ENCODE results near the gene HAP1. TPM values are rescaled to one million over a fixed set of nuclear protein-coding genes. Genes with fewer than 3 reads are reported as not detected.

Gene HAP1, protein sequence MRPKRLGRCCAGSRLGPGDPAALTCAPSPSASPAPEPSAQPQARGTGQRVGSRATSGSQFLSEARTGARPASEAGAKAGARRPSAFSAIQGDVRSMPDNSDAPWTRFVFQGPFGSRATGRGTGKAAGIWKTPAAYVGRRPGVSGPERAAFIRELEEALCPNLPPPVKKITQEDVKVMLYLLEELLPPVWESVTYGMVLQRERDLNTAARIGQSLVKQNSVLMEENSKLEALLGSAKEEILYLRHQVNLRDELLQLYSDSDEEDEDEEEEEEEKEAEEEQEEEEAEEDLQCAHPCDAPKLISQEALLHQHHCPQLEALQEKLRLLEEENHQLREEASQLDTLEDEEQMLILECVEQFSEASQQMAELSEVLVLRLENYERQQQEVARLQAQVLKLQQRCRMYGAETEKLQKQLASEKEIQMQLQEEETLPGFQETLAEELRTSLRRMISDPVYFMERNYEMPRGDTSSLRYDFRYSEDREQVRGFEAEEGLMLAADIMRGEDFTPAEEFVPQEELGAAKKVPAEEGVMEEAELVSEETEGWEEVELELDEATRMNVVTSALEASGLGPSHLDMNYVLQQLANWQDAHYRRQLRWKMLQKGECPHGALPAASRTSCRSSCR
- under 0.01 and 0.17 TPM in 2 replicates for total RNA-seq

DNA sequence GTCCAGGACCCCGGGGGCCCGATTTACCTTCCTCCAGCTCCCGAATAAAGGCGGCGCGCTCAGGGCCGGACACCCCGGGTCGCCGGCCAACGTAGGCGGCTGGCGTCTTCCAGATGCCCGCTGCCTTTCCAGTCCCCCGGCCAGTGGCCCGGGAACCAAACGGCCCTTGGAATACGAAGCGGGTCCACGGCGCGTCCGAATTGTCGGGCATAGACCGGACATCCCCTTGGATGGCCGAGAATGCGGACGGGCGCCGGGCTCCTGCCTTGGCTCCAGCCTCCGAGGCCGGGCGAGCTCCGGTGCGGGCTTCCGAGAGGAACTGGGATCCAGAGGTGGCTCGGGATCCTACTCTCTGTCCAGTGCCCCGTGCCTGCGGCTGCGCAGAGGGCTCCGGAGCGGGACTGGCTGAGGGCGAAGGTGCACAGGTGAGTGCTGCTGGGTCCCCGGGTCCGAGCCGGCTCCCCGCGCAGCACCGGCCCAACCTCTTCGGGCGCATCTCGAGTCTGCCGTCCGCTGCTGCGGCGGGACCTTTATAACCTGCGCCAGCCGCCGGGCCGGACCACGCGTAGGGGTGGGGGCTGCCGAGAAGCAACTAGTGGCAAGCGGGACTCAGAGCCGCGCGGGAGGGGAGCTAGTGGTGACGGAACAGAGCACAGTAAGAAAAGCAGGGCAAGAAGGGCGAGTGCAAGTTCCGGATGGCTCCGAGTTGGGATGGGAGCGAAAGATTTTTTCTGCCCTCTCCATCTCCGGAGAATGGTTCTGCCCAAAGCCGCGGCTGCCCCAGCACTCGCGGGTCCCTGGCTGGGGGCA is at the start of gene HAP1:
HAP1 (minus strand) TSS at position 505 of the 810 bp plus-strand sequence; CDS start at position 496, 9 bp downstream.

DNA sequence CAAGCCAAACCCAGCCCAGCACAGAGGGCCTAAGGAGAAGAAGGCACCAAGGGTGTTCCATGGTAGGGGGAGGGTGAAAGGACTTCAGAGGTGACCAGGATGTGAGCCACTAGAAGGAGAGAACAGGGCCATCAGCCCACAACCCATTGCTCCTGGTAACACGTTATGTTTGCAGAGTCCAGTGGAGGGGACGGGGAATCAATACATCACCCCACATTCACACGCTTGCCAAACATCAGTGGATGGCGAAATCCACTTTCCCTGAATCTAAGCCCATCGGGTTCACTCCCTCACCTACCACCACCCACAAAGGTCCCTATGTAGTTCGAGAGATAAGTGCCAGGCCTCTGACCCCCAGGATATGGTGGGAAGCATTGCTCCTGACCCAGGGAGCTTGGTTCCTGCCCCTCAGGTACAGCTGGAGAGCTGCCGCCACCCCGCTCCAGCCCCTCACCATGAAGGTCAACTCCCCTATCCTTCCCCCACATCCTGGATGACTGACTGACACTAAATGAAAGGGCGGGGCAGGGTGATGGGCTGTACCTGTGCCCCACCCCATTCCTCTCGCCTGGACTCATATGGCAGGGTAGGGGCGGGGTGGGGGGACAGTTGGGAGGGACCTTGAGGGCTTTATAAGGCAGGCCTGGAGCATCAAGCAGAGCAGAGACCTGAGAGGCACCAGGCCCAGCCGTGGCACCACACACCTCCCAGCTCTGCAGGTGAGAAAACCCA is 22.6 kb downstream of the HAP1 start, which contains the start of gene GAST:
GAST (plus strand) TSS at position 663 of the 732 bp plus-strand sequence. CDS start 3,106 bp downstream, outside the sequence.

DNA sequence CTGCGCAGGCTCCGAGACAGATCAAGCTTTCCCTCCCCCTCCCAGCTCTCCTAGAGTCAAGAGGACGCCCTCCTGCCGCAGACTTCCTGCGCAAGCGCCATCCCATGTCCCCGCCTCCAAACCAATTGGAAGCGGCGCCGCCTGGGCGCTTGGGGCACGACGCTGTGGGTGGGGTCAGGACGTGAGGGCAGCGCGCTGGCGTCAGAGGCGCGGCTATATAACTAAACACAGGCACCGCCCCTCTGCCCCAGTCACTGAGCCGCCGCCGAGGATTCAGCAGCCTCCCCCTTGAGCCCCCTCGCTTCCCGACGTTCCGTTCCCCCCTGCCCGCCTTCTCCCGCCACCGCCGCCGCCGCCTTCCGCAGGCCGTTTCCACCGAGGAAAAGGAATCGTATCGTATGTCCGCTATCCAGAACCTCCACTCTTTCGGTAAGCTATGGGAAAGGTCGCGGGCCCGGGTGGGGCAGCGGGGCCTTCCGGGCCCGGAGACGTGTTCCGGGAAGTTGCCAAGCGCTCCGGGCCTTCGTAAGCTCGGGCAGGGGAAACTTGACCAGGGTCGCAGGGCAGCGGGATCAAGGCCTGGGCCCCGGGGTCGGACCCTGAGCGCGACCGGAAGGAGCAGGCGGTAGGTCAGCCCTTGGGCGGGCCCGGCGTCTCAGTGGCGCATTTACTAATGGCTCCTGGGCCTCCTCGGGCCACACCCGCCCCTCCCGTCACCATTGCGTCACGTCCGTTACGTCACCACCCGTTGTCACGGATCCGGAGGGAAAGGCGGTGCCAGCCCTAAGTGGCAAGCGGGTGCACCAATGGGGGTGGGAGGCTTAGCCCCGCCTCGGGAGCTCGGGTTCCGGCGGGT is 45.6 kb downstream of the HAP1 start, which contains the start of gene EIF1:
EIF1 (plus strand) TSS at position 245 of the 856 bp plus-strand sequence; CDS start at position 399, 154 bp downstream.

Other genes starting within 250 kb of the HAP1 start
- gene KRT36, start 244.7 kb downstream of the HAP1 start, total RNA-seq, result not detected in 2 replicates
- 0.15 TPM in 1 of 2 replicates, not detected in the other for gene KRT13, start 229.0 kb downstream of the HAP1 start, total RNA-seq
- gene KRT15, start 215.8 kb downstream of the HAP1 start, total RNA-seq, result 0.66 and 2.9 TPM in 2 replicates
- gene KRT19, start 206.3 kb downstream of the HAP1 start, total RNA-seq, result 21.1 and 42.7 TPM in 2 replicates
- not detected in 2 replicates for gene KRT9, start 162.6 kb downstream of the HAP1 start, total RNA-seq
- 0.17 and 3.1 TPM in 2 replicates for gene KRT14, start 147.7 kb downstream of the HAP1 start, total RNA-seq
- 0.17 TPM in 1 of 2 replicates, not detected in the other for gene KRT16, start 121.9 kb downstream of the HAP1 start, total RNA-seq
- gene KRT17, start 110.1 kb downstream of the HAP1 start, total RNA-seq, result 1.5 and 15.1 TPM in 2 replicates
- 82.5 and 236 TPM in 2 replicates for gene EIF1, start 45.8 kb downstream of the HAP1 start, total RNA-seq
- gene GAST, start 22.3 kb downstream of the HAP1 start, total RNA-seq, result not detected in 2 replicates
- 5.3 and 5.4 TPM in 2 replicates for gene JUP, start 52.1 kb upstream of the HAP1 start, total RNA-seq
- gene P3H4, start 77.3 kb upstream of the HAP1 start, total RNA-seq, result 41.6 and 64.2 TPM in 2 replicates
- 407 and 587 TPM in 2 replicates for gene FKBP10, start 78.4 kb upstream of the HAP1 start, total RNA-seq
- gene NT5C3B, start 101.6 kb upstream of the HAP1 start, total RNA-seq, result 54.1 and 80.7 TPM in 2 replicates
- gene KLHL10, start 103.2 kb upstream of the HAP1 start, total RNA-seq, result 0.17 and 0.29 TPM in 2 replicates
- gene KLHL11, start 130.8 kb upstream of the HAP1 start, total RNA-seq, result 28.7 and 33.2 TPM in 2 replicates
- gene ACLY, start 184.3 kb upstream of the HAP1 start, total RNA-seq, result 171 and 230 TPM in 2 replicates
- 0.33 and 1.3 TPM in 2 replicates for gene ODAD4, start 196.0 kb upstream of the HAP1 start, total RNA-seq
- gene CNP, start 232.2 kb upstream of the HAP1 start, total RNA-seq, result 63.4 and 90.5 TPM in 2 replicates